HG03135 (cell line): ENCODE measurements around the gene PANK1.

Experiments
- ATAC-seq: cut with Tn5 transposase; IDR thresholded peaks from one replicate; pipeline ENCODE4 v1.9.1; 2021; ENCODE audit warnings: mild to moderate bottlenecking, moderate library complexity; ENCODE audit not compliant: unreplicated experiment

The PANK1 gene

DNA sequence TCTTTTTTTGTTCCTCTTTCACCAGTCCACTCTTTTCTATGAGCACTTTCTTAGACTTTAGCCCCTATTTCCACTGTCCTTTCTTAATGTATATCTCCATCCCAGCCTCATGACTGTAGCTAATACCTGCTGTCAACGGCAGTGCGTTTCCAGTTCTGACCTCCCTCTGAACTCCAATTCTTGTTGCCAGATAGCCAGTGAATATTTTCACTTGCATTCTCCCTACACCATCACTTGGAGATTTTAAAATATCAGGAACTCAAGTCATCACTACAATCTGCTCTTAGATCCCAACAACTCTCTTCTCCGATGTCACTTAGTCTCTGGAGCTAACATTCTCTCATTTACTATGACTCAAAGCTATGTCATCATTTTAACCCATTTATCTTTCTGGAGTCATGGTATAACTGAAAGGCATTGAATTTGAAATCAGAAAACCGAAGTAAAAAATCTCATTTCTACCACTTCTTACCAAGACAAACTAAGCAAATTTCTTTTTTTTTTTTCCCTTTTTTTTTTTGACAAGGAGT, 104.6 kb downstream of the PANK1 start:
- no peak for ATAC-seq

DNA sequence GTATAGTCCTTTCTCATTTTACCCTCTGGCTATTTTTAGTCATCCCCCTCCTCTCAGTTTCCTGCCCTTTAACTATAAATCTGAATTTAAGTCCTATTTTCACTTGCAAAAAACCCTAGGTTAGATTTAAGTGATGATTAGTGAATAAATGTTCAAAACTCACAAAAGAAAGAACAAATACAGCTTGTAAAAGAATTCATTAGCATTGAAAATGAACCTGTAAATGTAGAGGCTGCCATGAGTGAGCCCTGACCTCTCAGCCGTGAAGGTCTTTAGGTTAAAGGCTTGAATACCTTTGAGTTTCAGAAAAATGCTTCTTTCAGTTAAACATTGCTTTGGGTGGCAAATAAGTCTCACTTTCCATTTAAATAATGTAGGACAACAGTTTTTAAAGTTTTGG, 107.7 kb downstream of the PANK1 start:
- no peak for ATAC-seq

DNA sequence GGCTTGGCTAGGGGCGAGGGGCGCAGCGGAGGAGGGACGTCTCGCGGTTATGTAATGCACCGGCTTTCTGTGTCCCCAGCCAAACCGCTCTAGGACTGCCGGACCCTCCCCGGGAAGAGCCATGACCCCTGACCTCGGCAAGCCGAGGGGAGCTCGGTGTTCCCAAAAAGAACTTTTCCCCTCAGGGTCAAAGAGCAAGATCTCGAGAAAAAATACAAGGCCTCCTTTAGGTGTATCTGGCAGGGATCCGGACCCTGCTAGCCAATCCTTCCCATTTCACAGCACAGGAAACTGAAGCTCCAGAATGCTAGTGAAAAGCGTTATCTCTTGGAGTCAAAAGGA, 109.1 kb downstream of the PANK1 start:
- ATAC-seq: no peak

DNA sequence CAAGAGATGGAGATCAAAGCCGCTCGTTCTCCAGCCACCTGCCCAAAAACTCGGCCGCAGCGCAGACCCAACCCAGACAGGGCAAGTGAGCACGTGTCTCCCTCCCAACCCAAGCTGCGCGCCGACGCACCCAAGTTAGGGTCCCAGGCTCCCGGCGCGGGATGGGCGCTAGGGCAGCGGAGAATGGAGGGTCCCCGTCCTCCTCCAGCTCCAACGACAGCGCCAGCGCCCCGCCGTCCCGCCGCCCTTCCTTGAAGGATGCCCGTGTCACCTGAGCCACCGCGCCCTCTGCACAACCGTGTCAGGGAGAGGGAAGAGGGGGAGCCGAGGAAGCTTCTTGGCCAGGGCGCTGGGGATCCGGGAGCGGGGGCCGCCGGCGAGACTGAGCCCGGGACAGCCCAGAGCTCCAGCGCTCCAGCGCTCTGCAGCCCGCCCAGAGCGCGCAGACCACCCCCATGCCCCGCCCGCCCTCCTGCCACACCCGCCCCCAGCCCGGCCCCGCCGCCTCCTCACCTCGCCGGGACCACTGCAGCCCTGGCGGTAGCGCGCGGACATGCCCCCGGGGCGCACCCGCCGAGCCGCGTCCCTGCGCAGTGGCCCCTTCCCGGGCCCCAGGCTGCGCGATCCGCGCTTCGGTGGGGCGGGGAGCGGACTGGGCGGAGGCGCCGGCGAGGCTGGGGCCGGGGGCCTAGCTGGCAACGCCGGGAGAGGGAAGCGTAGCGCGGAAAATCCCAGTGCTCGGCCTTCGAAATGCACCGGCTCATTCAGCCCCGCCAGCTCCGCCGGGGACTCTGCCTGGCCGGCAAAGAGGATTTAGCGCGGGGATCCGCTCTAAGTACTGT, 109.7 kb downstream of the PANK1 start, which contains the start of gene SLC16A12:
SLC16A12 (minus strand) TSS at position 424 of the 842 bp plus-strand sequence. CDS start 73,016 bp downstream, outside the sequence.
- no peak for ATAC-seq

DNA sequence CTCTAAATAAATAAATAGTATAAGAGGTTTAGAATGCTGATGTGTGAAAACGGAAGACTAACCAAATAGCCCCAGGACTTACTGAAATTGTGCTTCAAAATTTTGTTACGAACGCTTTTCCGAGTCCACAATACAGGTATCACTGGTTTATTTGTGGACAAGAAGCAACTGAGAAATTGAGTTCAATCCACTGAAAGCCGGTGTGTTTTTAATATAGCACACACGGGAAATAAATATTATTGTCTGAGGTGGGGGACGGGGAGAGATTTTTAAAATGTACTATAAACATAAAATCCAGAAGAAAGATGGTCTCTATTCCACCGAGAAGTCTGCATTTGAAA, 110.2 kb downstream of the PANK1 start:
- ATAC-seq: no peak
